A549 (cell line): ENCODE results near the gene EVX2. TPM values are rescaled to one million over a fixed set of nuclear protein-coding genes. Genes with fewer than 3 reads are reported as not detected.

ENCODE experiments used
- ATAC-seq, 2 experiments: fragments of 200-7000 bp in 1 of 2; fragments of >200 bp in 1 of 2; cut with Nextera tagmentation in 1 of 2; cut with Tn5 transposase in 1 of 2; 3 replicates each; pipeline versions ENCODE4 v1.8.0 to v1.9.1; 2018 to 2020; ENCODE audit warnings: mild to moderate bottlenecking in 1 of 2, moderate library complexity in 1 of 2
- CTCF ChIA-PET: fragments of 300-600 bp; sonication (Branson Sonifier 250); formaldehyde crosslinking; extraction: SDS; loops from one replicate; lab custom pipeline; 2021; ENCODE audit warnings: antibody characterized with exemption, inconsistent platforms; lab: Yijun Ruan, JAX
- POLR2A ChIA-PET: fragments of 350-600 bp; formaldehyde crosslinking; extraction: SDS; loops from one replicate; lab custom pipeline; 2021; ENCODE audit warnings: antibody characterized with exemption, inconsistent platforms; lab: Yijun Ruan, JAX
- DNase-seq, 2 experiments: peaks; one replicate each; pipeline versions ENCODE4 v3.0.0 to v3.0.0-alpha.2; 2011 to 2016; ENCODE audit warnings: low read depth in 1 of 2, low spot score in 1 of 2
- FAIRE-seq: peaks from 2 replicates; lab custom pipeline; 2011; peaks lifted over from hg19 to GRCh38; lab: Jason Lieb, UNC
- H3K27ac ChIP-seq, 2 experiments: fragments of >200 bp; sonication (Bioruptor Twin); formaldehyde crosslinking; 3 replicates each; pipeline ENCODE4 v1.5.1; 2016 to 2017
- H3K4me1 ChIP-seq: fragments of >200 bp; sonication (Bioruptor Twin); formaldehyde crosslinking; 3 replicates; pipeline ENCODE4 v1.6.1; 2016
- H3K4me2 ChIP-seq: fragments of >200 bp; sonication (Bioruptor Twin); formaldehyde crosslinking; 3 replicates; pipeline ENCODE4 v1.6.1; 2016
- H3K4me3 ChIP-seq: fragments of >200 bp; sonication (Bioruptor Twin); formaldehyde crosslinking; 3 replicates; pipeline ENCODE4 v1.5.1; 2016
- H3K9me3 ChIP-seq: fragments of >200 bp; sonication (Bioruptor Twin); formaldehyde crosslinking; 3 replicates; pipeline ENCODE4 v1.6.1; 2016
- BHLHE40 ChIP-seq: IDR thresholded peaks from 2 replicates; pipeline ENCODE4 v1.6.1; 2012; ENCODE audit warnings: low read depth, low read length, inconsistent platforms
- CBX8 ChIP-seq: fragments of 200-600 bp; sonication (generic); IDR thresholded peaks from 2 replicates; pipeline ENCODE4 v1.6.1; 2016
- CEBPB ChIP-seq, 2 experiments: fragments of >200 bp in 1 of 2; sonication (Bioruptor Twin) in 1 of 2; formaldehyde crosslinking in 1 of 2; IDR thresholded peaks; 2 replicates each; pipeline ENCODE4 v1.6.1; 2012 to 2016
- CHD4 ChIP-seq: fragments of 200-600 bp; sonication (generic); IDR thresholded peaks from 2 replicates; pipeline ENCODE4 v1.6.1; 2016; ENCODE audit warnings: antibody characterized with exemption, mild to moderate bottlenecking, borderline replicate concordance
- CTCF ChIP-seq: fragments of >200 bp; sonication (Bioruptor Twin); formaldehyde crosslinking; IDR thresholded peaks from 3 replicates; pipeline ENCODE4 v1.5.1; 2016
- EHF ChIP-seq: fragments of 250-450 bp; sonication (Bioruptor Pico); IDR thresholded peaks from 2 replicates; pipeline ENCODE4 v1.5.0; 2020; ENCODE audit warnings: mild to moderate bottlenecking
- ELK1 ChIP-seq: fragments of 150-350 bp; IDR thresholded peaks from 2 replicates; pipeline ENCODE4 v1.6.1; 2014; ENCODE audit warnings: low read depth, mild to moderate bottlenecking, low read length
- ESRRA ChIP-seq: fragments of 150-350 bp; IDR thresholded peaks from 2 replicates; pipeline ENCODE4 v1.6.1; 2014; ENCODE audit warnings: mild to moderate bottlenecking, low read length, borderline replicate concordance
- FOSB ChIP-seq: fragments of 250-450 bp; sonication (Bioruptor Pico); IDR thresholded peaks from 2 replicates; pipeline ENCODE4 v1.5.0; 2020; ENCODE audit warnings: mild to moderate bottlenecking, moderate library complexity
- HDAC2 ChIP-seq: fragments of 200-600 bp; sonication (generic); IDR thresholded peaks from 2 replicates; pipeline ENCODE4 v1.6.1; 2016
- HES2 ChIP-seq: fragments of >200 bp; sonication (Bioruptor Twin); formaldehyde crosslinking; IDR thresholded peaks from 2 replicates; pipeline ENCODE4 v1.6.1; 2016
- HMGXB4 ChIP-seq: fragments of 250-450 bp; sonication (Bioruptor Pico); IDR thresholded peaks from 2 replicates; pipeline ENCODE4 v1.5.0; 2021; ENCODE audit warnings: mild to moderate bottlenecking, moderate library complexity, borderline replicate concordance
- JUN ChIP-seq, 2 experiments: fragments of >200 bp; sonication (Bioruptor Twin); formaldehyde crosslinking; IDR thresholded peaks; 2 replicates in 1 of 2; 3 replicates in 1 of 2; pipeline ENCODE4 v1.6.1; 2016 to 2017
- KDM5A ChIP-seq: fragments of 200-600 bp; sonication (generic); IDR thresholded peaks from 2 replicates; pipeline ENCODE4 v1.6.1; 2016; ENCODE audit warnings: antibody characterized with exemption, mild to moderate bottlenecking
- MAZ ChIP-seq: fragments of 150-350 bp; IDR thresholded peaks from 2 replicates; pipeline ENCODE4 v1.6.1; 2014; ENCODE audit warnings: antibody characterized with exemption, low read depth, low read length, borderline replicate concordance
- NFE2L2 ChIP-seq: fragments of 150-350 bp; conservative IDR thresholded peaks from 2 replicates; pipeline ENCODE4 v1.6.1; 2014; ENCODE audit warnings: low read length
- NPAS2 ChIP-seq: fragments of 250-450 bp; sonication (Bioruptor Pico); IDR thresholded peaks from 2 replicates; pipeline ENCODE4 v1.8.0; 2022; ENCODE audit warnings: mild to moderate bottlenecking, moderate library complexity, borderline replicate concordance
- RAD21 ChIP-seq, 2 experiments: fragments of >200 bp in 1 of 2; sonication (Bioruptor Twin) in 1 of 2; formaldehyde crosslinking in 1 of 2; IDR thresholded peaks in 1 of 2; conservative IDR thresholded peaks in 1 of 2; 2 replicates in 1 of 2; 3 replicates in 1 of 2; pipeline ENCODE4 v1.6.1; 2012 to 2018; ENCODE audit warnings: inconsistent platforms in 1 of 2
- RCOR1 ChIP-seq: fragments of 150-350 bp; IDR thresholded peaks from 2 replicates; pipeline ENCODE4 v1.6.1; 2014; ENCODE audit warnings: antibody characterized with exemption, low read length, low read depth
- REST ChIP-seq: fragments of 200-600 bp; sonication (generic); IDR thresholded peaks from 2 replicates; pipeline ENCODE4 v1.6.1; 2016; ENCODE audit warnings: antibody characterized with exemption, mild to moderate bottlenecking, moderate library complexity
- TFCP2L1 ChIP-seq: fragments of 250-450 bp; sonication (Bioruptor Pico); IDR thresholded peaks from 2 replicates; pipeline ENCODE4 v1.5.0; 2021; ENCODE audit warnings: mild to moderate bottlenecking
- TP53 ChIP-seq: fragments of 250-450 bp; sonication (Bioruptor Pico); IDR thresholded peaks from 2 replicates; pipeline ENCODE4 v1.5.0; 2021; ENCODE audit warnings: mild to moderate bottlenecking, moderate library complexity
- ZFP36 ChIP-seq: fragments of 450-650 bp; IDR thresholded peaks from 2 replicates; pipeline ENCODE4 v1.6.1; 2014; ENCODE audit warnings: borderline replicate concordance; ENCODE audit not compliant: partially characterized antibody
- ZSCAN20 ChIP-seq: fragments of 250-450 bp; sonication (Bioruptor Pico); IDR thresholded peaks from 2 replicates; pipeline ENCODE4 v1.8.0; 2022; ENCODE audit warnings: mild to moderate bottlenecking, moderate library complexity
- WGBS: methylation state at CpG from one replicate; pipeline ENCODE4 v1.1.6; 2017; ENCODE audit errors: missing lambda C conversion rate; 5-methylcytosine and 5-hydroxymethylcytosine counted together
- polyA plus RNA-seq, 4 experiments: library from polyadenylated mRNA; depleted of rRNA in 3 of 4; stranded (reverse); fragments of >200 nt; fragmentation: RNase III in 1 of 4; extraction: RNeasy Plus Mini Kit Qiagen cat#74134 plus additional on column Dnase treatment in 1 of 4; gene quantifications; 2 replicates in 3 of 4; 3 replicates in 1 of 4; pipeline ENCODE4 v1.2.3, GENCODE V29; 2011 to 2017

Gene EVX2
- polyA plus RNA-seq, 2 of the 4 experiments (the other 2 are of a cell fraction), result 0.03 TPM; not detected in 1

- no peak for FAIRE-seq
- 0 out of 3 replicates have a peak, but pooled peaks cover 3% of the 10 kb centered on the region for H3K4me1 ChIP-seq
- no peak overlapping the region for H3K27ac ChIP-seq
- ChIA-PET POLR2A (no interaction called here), CTCF (interaction anchor here (0.8 to 3.6 kb wide), 7 partner anchors 9 to 1044 kb away, joined by 3 to 22 read pairs (median 3); no protein-coding TSS in a partner anchor)
- no peak overlapping the region for H3K4me3 ChIP-seq
- no peak overlapping the region for H3K4me2 ChIP-seq
- no peak for DNase-seq
- 91% methylated on average over 11 of the region's 11 CpGs for WGBS
- no peaks in the 10 kb centered on the region for H3K9me3 ChIP-seq
- ATAC-seq, result no peak
- TF ChIP-seq EHF (CRISPR knock-in tag) (no peak), NFE2L2 (no peak), RAD21 (conservative IDR thresholded peaks at IDR 0.05 in 1 of 2, IDR thresholded peaks at IDR 0.05 in 1 of 2) (no peak), ELK1 (no peak), HDAC2 (no peak), TP53 (CRISPR knock-in tag) (no peak), FOSB (CRISPR knock-in tag) (no peak), ZFP36 (no peak), CHD4 (no peak), BHLHE40 (no peak), KDM5A (no peak), JUN (IDR thresholded peaks at IDR 0.05) (no peak), CEBPB (IDR thresholded peaks at IDR 0.05) (no peak), TFCP2L1 (no peak), ZSCAN20 (CRISPR knock-in tag) (no peak), REST (no peak), RCOR1 (no peak)
- TF ChIP-seq, all 56 proteins: peak for 0
These were observed 34.1 kb upstream of the EVX2 start for GRCh38 chr2:176117823-176118371.

GRCh38 chr2:176117162-176117822 is 33.5 kb upstream of the EVX2 start:
- H3K9me3 ChIP-seq, result no peaks in the 10 kb centered on the region
- FAIRE-seq (no peak), ATAC-seq (no peak), DNase-seq (no peak)
- ChIA-PET CTCF (interaction anchor here (0.8 to 3.6 kb wide), 6 partner anchors 9 to 1045 kb away, joined by 3 to 22 read pairs (median 4); no protein-coding TSS in a partner anchor), POLR2A (interaction anchor here (0.5 kb wide), 1 partner anchor 945 kb away, joined by 3 read pairs; no protein-coding TSS in a partner anchor)
- H3K27ac ChIP-seq, result no peak overlapping the region
- no peak for TF ChIP-seq CBX8
- TF ChIP-seq CEBPB (IDR thresholded peaks at IDR 0.05), result no peak
- TF ChIP-seq EHF (CRISPR knock-in tag), result no peak
- no peak for TF ChIP-seq CTCF
- no peak for TF ChIP-seq FOSB (CRISPR knock-in tag)
- TF ChIP-seq ELK1, result no peak
- no peak for TF ChIP-seq NFE2L2
- TF ChIP-seq NPAS2 (CRISPR knock-in tag), result no peak
- no peak for TF ChIP-seq HMGXB4 (CRISPR knock-in tag)
- no peak for TF ChIP-seq HES2
- TF ChIP-seq MAZ, result no peak
- no peak for TF ChIP-seq ZSCAN20 (CRISPR knock-in tag)
- no peak for TF ChIP-seq ESRRA
- H3K4me1 ChIP-seq, result 0 out of 3 replicates have a peak, but pooled peaks cover 3% of the 10 kb centered on the region
- H3K4me3 ChIP-seq, result no peak overlapping the region
- WGBS, result 89% methylated on average over 39 of the region's 40 CpGs
- H3K4me2 ChIP-seq, result no peak overlapping the region
